NCI-H510A treated with DMSO at 0.1 percent for 48 hours (cell line): ENCODE data around the gene VSIG10L.

Experiments
- DNase-seq: peaks from one replicate; lab custom pipeline; 2025; lab: John Stamatoyannopoulos, UW

VSIG10L gene

DNA sequence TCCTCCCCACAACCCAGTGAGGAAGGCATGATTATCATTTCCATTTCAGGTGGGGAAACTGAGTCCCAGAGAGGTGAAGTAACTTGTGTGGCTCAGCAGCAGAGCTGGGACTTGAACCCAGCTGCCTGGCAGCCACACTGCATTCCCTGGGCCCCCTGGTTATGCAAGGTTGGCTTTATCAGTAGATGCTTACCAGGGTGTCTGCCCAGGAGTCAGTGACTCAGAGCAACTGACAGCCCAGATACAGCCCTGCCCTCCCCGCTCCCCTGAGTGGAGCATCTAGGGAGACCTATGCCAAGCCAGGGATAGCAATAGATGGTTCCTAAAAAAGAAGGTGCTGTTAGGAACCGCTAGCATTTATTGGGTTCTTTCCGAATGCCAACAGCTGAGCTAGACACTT is 24.6 kb downstream of the VSIG10L start:
- DNase-seq = no peak

DNA sequence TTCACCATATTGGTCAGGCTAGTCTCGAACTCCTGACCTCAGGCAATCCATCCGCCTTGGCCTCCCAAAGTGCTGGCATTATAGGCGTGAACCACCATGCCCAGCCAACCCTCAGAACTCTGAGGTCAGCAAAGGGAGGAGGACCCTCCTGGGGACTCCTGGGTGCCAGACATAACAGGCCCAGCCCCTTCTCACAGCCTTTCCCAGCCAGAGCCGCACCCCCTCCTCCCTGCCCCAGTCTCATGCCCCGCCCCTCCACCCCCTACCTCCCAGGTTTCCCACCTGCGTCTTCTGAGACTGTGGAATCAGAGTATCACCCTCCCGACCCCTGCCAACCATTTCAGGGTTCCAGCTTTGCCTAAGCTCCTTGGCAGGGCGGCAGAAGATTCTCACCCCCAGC is 25.3 kb downstream of the VSIG10L start:
- no peak for DNase-seq

DNA sequence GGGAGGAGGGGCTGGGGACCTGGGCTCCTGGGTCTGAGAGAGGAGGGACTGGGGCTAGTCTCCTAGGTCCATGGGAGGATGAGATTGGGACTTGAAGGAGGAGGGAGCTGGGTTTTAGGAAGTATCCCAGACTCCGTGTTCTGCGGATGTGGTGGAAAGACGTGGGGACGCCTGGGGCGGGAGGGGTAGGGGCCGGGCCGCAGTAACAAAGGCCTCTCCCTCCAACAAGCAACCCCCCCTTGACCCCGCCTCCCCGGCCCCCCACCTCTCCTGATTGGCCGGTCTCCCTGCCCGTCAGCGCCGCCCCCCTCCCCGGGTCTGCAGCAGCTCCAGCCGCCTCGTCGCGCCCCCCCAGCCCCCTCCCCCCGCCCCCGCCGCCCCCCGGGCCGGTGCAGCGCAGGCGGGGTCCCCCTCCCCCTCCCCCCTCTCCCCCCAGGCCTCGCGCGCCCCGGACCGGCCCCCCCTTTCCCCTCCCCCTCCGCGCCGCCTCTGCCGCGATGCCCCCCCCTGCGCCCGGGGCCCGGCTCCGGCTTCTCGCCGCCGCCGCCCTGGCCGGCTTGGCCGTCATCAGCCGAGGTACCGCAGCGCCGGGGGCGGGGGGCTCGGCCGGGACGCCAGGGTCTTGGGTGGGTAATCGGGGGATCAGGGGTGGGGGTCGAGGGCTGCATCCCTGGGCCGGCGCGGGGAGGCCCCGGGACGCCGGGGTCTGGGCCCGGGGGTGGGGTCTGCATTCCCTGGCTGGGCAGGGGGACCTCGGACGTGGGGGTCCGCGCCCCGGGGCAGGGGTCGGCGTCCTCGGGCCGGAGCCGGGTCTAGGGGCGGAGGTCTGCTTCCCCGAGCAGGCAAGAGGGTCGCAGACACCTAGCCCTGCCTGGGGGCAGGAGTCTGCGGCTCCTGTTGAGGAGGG is 30.3 kb downstream of the VSIG10L start, which contains the start of gene IGLON5:
Gene IGLON5 (plus strand): TSS at position 294 of the 907 bp plus-strand sequence. CDS start 204 bp downstream, at position 498.
- no peak for DNase-seq

DNA sequence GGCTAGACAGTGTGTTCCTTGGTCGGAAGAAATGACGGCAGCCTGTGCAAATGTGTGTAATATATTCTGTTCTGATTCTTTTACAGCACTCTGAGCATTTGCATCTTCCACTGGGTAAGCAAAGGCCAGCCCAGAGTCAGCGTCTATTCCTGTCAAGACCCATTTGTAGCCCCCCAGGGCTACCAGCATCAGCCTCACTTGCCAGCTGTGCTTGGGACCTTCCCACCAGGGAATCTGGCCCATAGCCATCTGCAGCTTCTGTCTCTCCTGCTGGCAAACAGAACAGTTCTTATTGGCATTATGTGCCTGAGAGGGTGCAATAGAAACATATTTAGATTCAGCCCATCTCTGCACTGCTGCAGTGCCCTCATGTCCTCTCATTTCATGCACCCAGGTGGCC is 36.5 kb downstream of the VSIG10L start:
- DNase-seq = no peak

DNA sequence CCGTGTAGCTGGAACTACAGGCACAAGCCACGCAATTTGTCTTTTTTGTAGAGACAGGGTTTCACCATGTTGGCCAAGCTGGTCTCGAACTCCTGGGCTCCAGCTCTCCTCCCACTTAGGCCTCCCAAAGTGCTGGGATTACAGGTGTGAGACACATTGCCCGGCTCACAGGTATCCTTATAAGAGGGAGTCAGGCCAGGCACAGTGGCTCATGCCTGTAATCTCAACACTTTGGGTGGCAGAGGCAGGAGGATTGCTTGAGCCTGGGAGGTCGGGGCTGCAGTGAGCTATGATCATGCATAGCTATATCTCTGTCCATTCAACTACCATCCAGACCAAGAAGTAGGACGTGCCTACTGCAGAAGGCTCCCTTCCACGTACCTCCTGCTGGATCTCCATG is 40.7 kb downstream of the VSIG10L start:
- no peak for DNase-seq

DNA sequence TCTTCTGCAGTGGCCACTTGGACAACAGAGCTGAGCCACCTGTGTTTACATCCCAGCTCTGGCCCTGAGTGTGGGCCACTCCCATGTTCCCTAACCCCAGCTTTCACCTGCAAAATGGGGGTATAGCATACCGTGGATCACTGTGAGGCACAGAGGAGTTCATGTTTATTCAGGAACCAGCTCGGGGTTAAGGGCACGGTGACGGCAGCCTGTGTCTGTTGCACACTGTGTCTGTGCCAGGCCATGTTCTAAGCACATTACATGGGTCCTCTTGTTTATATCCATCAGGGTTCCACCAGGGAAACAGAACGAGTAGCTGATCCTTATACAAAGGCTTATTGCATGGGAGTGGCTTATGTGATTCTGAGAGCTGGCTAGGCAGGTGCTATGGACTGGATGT is 44.5 kb downstream of the VSIG10L start:
- DNase-seq = no peak

DNA sequence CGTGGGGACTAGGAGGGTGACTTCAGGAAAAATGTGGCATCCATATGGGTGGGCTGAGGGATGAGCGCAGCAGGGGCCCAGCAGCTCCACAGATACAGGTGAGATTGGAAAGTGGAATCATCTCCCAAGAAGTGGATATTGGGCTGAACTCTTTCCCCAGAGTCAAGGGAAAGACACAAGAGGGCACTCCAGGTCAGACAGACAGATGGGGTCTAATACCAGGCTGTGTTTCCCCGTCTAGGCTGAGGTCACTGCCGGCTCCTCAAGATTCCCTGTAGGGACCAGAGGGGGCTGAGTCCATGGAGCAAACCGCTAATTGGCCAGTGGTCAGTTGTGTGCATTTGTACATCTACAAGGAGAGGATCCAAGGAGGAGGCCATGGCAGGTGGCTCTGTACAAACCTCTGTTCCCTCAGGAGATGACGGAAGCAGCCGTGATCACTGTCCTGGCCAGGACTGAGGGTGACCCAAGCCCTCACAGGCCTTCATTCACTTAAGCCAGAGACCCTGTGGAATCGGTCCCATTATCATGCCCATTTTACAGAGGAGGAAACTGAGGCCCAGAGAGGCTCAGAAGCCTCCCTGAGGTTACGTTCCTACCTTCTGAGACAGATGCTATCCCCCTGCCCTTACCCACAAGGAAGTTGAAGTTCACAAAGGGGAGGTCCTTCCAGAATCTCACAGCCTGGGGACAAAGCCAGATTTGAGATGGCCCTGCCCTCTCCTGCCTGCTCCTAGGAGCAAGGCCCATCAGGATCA is 45.4 kb downstream of the VSIG10L start:
- DNase-seq = no peak

DNA sequence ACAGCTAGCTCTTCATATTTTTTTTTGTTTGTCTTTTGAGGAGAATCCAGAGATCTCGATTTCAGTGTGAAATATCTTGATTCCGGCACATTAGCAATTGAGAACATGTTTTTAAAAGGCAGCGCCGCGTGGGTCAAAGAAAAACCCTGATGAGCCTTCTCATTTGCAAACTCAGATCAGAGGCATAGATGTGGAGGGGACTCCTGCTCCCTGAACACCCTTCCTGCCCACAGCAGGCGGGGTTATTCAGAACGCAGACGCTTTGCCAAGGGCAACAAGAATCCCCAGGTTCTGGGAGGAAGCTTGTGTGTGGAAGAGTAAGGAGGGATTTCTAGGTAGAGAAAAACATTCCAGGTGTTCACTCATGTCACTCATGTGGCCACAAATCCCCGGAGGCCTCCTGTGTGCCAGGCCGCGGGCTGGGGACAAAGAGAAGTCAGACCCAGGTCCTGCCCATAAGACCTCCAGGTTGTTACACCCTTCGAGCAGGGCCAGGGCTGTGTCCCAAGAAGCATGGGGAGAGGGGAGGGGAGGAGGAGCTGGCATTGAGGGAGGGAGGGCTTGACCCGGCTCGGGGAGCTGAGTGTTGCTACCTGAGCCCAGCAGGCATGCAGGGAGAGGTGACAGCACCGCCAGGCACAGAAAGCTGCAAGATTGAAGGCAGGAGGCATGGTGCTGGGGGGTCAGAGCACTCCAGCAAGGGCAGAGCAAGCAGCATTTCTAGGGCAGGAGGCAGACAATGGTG is 46.4 kb downstream of the VSIG10L start:
- no peak for DNase-seq

DNA sequence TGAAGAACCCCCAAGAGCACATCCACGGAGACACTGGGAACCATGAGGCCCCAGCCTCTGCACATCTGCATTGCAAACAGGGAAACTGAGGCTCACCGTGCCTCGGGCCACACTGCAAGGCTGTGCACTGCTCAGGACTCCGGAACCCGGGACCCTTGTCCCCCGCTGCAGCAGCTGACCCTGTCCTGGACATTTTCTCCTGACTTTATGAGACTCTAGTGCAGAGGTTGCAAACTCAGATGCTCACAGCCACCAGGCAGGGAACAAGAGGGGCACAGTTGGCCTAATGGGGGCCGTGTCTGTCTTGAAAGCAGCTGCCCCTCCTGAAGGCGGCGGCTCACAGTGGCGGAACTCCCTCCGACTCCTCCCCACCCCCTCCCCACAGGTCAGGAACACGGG is 47.0 kb downstream of the VSIG10L start:
- no peak for DNase-seq

DNA sequence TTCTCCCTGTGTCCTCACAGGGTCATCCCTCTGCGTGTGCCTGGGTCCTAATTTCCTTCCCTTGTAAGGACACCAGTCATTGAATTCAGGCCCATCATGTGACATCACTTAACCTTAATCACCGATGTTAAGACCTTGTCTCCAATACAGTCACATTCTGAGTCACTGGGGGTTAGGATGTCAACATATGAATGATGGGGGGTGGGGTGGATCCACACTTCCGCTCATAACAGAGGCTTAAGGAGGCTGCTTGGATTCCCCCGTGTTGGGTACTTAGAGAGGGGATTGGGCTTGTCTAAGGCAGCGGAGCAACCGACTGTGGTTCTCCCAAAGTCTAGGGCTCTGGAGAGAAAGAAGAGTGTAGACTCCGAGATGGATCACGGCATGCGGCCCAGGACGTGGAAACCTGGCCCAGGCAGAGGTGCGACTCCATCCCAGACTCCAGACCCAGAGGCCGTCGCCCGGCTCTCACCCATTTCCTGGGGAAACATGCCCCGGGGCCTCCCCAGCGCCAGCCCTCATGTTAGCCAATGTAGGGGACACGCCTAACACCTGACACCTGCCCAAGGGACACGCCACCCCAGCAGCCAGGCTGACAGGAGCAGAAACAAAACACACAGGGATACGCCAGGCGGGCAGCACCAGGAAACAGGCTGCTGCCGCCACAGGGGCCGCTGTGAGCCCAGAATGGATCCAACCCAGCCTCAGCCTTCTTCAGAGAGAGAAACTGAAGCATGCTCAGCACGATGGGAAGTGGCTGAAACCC is 47.5 kb downstream of the VSIG10L start:
- DNase-seq = no peak

DNA sequence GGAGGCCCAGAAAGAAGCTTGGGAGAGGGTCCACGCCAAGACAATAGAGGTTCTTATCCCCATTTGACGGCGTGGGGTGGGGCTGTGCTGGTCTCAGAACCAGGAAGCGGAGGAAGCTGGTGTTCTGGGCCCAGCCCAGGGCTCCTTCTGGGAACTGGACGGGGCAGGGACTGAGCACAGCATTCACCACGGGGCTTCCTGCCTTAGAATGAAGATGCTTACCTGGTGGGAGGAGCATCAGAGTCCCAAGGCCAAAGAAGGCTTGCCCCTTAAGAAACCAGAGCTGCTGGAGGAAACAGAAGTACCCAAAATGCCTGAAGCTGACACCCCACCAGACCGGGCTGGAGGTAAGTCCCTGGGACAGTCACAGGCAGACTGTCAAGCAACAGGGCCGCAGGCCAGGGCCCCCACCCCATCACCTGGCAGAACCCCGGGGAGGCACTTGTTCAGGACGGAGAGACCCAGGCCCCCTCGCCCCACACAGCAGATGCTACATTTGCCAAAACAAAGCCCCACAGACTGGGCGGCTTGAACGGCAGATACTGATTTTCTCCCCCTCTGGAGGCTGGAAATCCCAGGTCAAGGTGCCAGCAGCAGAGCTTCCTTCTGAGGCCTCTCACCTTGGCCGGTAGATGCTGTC is 48.2 kb downstream of the VSIG10L start:
- DNase-seq = no peak

DNA sequence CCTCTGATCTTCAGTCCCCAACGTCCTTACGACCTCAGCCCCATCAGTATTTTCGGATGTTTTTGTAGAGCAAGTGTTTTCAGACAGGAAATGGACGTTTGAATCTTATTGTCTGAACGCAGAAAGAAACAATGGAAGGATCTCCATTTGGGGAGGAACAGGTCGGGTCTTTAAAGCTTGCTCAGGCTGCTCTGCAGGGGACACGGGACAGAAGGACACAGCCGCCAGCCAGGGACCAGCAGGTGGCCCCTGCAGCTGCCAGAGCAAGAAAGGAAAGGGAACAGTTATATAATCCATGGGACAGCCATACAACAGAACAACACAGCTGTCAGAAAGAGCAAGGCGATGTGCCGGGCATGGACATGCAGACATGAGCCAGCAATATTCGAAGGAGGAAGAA is 49.0 kb downstream of the VSIG10L start:
- DNase-seq = no peak

DNA sequence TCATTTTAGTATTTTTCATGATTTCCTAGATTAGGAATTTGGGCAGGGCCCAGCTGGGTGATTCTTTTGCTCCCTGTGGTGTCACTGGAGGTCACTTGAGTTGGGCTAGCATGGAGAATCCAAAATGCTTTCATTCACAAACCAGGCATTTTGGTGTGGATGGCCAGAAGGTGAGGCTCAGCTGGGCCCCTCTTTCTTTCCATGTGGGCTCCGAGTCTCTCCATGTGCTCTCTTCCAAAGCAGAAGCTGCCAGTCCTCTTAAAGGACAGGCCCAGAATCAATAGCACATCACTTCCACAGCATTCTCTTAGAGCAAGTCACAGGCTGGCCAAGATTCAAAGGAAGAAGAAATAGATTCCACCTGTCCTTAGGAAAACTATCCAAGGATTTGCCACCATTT is 52.3 kb downstream of the VSIG10L start:
- DNase-seq = no peak

DNA sequence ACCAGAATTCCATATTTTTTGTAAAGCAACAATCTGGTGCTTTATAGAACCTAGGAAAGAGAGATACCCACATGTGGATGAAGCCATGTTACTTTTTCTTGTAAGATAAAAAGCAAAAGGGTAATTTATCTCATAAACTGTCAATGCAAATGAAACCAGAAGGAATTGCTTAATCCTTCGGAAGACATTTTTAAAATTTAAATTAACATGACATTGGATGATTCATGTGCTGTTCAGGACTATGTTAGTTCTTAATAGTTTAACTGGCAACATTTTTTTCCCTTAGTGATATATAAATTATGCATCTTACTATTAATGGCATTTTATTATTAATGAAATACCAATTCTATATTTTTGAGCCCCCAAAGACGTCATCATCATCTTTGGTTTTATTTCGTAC is 56.3 kb downstream of the VSIG10L start:
- no peak for DNase-seq

DNA sequence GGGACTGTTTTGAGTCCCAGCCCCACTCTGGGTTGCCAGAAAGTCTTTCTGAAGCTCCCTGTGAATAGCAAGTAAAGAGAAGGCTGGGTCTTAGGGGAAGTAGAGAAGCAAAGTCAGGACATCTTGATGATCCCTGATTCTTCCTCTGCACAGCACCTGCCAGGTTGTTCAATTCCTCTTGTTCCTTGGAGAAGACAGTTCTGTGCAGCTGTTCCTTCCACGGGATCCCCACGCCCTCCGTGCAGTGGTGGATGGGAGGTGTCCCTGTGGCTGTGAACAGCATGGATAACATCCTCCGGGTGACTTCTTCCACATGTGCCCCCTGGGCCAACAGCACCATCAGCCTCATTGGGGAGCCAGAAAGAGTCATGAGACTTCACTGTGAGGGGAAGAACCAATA is 59.6 kb downstream of the VSIG10L start:
- no peak for DNase-seq
